Measurements from ENCODE around the gene RITA1. TPM values are rescaled to one million over a fixed set of nuclear protein-coding genes. Genes with fewer than 3 reads are reported as not detected.

The RITA1 gene
- total RNA-seq, 1 experiment from 2014 or later = 17.5 TPM

DNA sequence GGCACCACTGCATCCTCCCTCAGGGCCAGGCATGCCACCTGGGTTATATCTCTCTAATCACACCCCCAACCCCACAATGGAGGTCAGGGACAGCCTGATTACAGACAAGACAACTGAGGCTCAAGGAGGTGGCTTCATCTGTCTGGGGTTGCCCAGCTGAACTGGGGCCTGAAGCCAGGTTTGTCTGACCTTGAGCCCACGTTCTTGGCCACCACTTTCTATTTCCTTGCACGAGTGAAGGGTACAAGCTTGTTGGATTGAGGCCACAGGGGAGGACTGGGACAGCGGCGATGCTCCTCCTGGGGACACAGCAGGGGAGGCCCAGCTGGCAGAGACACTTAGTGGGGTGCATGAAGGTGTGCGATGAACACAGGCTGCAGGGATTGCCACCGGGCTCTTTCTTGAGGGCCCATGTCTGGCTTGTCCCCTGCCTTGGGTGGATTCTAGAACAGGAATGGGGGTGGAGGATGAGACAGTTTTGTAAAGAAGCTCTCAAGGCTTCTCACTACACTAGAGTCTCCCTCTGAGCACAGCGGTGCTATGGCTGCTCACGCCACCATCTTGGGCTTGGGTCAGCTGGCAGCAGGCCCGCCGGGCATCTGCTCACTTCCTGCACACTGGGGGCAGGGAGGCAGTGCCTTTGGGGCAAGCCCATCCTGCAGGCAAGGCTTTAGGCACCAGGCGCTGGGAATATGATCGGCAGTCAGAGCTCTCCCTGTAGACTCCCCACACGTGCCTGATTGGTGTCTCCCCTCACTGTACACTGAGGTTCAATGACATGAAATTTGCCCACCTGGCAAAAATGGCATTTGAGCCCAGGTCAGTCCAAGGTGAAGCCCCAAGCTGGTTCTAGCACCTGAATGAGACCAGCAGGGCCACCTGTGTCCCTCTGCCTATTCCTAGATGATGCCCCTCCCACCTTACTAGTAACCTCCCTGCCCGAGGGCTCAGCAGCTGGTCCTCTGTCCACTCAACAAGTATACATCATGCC, 16.0 kb downstream of the RITA1 start:
- H3K4me3 Mint-ChIP-seq (ENCODE audit: unreplicated experiment) = no peak overlapping the region
- peaks cover 6% of the 10 kb centered on the region for H3K4me1 Mint-ChIP-seq (ENCODE audit: insufficient read depth, unreplicated experiment)
- no TSS peak for BruUV-seq (replicated peaks)
- ChIA-PET CTCF (interaction anchor here (0.5 kb wide), 1 partner anchor 25 kb away, joined by 3 read pairs; no protein-coding TSS in a partner anchor), POLR2A (interaction anchor here (0.6 kb wide), 1 partner anchor 15 kb away, joined by 3 read pairs; no protein-coding TSS in a partner anchor)
- H3K9me3 Mint-ChIP-seq (ENCODE audit: unreplicated experiment) = no peaks in the 10 kb centered on the region
- intact Hi-C loops (cut with micrococcal nuclease) = no loop called here
- H3K27ac Mint-ChIP-seq (ENCODE audit: low read depth, unreplicated experiment) = no peak overlapping the region
- DNase-seq (ENCODE audit: unreplicated experiment) = no peak
- no peaks in the 10 kb centered on the region for H3K36me3 Mint-ChIP-seq (ENCODE audit: insufficient read depth, unreplicated experiment)
- no peaks in the 10 kb centered on the region for H3K27me3 Mint-ChIP-seq (ENCODE audit: insufficient read depth, unreplicated experiment)
- no peak for TF ChIP-seq CTCF (IDR thresholded peaks at IDR 0.05; ENCODE audit: unreplicated experiment)

- no peaks in the 10 kb centered on the region for H3K36me3 Mint-ChIP-seq (ENCODE audit: insufficient read depth, unreplicated experiment)
- no peak overlapping the region for H3K27ac Mint-ChIP-seq (ENCODE audit: low read depth, unreplicated experiment)
Measured at GRCh38 chr12:113202300-113203075, 17.0 kb downstream of the RITA1 start.

GRCh38 chr12:113203852-113204760, 18.6 kb downstream of the RITA1 start:
- H3K36me3 Mint-ChIP-seq (ENCODE audit: insufficient read depth, unreplicated experiment) = no peaks in the 10 kb centered on the region
- no peaks in the 10 kb centered on the region for H3K9me3 Mint-ChIP-seq (ENCODE audit: unreplicated experiment)
- TF ChIP-seq CTCF (IDR thresholded peaks at IDR 0.05; ENCODE audit: unreplicated experiment) = no peak
- no peak overlapping the region for H3K4me3 Mint-ChIP-seq (ENCODE audit: unreplicated experiment)
- H3K27me3 Mint-ChIP-seq (ENCODE audit: insufficient read depth, unreplicated experiment) = no peaks in the 10 kb centered on the region
- intact Hi-C loops (cut with micrococcal nuclease) = no loop called here
- no peak for DNase-seq (ENCODE audit: unreplicated experiment)
- H3K4me1 Mint-ChIP-seq (ENCODE audit: insufficient read depth, unreplicated experiment) = no peaks in the 10 kb centered on the region
- POLR2A ChIA-PET = interaction anchor here (0.8 to 1.3 kb wide), 3 partner anchors 11 to 19 kb away, joined by 3 to 4 read pairs (median 3); no protein-coding TSS in a partner anchor
- no peak overlapping the region for H3K27ac Mint-ChIP-seq (ENCODE audit: low read depth, unreplicated experiment)
- no TSS peak for BruUV-seq (replicated peaks)
- CTCF ChIA-PET = interaction anchor here (1.0 to 2.2 kb wide), 3 partner anchors 9 to 222 kb away, joined by 4 to 8 read pairs (median 6); no protein-coding TSS in a partner anchor

More at GRCh38 chr12:113202300-113203075, 17.0 kb downstream of the RITA1 start:
- no peaks in the 10 kb centered on the region for H3K9me3 Mint-ChIP-seq (ENCODE audit: unreplicated experiment)
- intact Hi-C loops (cut with micrococcal nuclease) = no loop called here
- no TSS peak for BruUV-seq (replicated peaks)
- ChIA-PET CTCF (no interaction called here), POLR2A (no interaction called here)
- TF ChIP-seq CTCF (IDR thresholded peaks at IDR 0.05; ENCODE audit: unreplicated experiment) = no peak
- no peaks in the 10 kb centered on the region for H3K27me3 Mint-ChIP-seq (ENCODE audit: insufficient read depth, unreplicated experiment)
- DNase-seq (ENCODE audit: unreplicated experiment) = no peak
- H3K4me1 Mint-ChIP-seq (ENCODE audit: insufficient read depth, unreplicated experiment) = peaks cover 6% of the 10 kb centered on the region
- H3K4me3 Mint-ChIP-seq (ENCODE audit: unreplicated experiment) = no peak overlapping the region

All from MCF 10A (cell line).